Measurements from ENCODE around the gene DOK6.

DNA sequence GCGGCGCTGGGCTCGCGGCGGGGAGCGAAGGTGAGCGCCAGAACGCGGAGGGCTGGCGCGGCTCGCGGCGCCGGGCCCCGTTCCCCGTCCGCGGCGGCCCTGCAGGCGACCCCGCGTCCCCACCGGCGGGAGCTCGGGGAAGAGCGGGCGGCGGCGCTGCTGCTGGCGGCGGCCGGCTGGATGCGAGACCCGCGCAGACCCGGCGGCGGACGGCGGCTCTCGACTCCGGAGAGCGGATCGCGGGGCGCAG, 213 bp downstream of the DOK6 start:
- TF ChIP-seq, protein P1, sequence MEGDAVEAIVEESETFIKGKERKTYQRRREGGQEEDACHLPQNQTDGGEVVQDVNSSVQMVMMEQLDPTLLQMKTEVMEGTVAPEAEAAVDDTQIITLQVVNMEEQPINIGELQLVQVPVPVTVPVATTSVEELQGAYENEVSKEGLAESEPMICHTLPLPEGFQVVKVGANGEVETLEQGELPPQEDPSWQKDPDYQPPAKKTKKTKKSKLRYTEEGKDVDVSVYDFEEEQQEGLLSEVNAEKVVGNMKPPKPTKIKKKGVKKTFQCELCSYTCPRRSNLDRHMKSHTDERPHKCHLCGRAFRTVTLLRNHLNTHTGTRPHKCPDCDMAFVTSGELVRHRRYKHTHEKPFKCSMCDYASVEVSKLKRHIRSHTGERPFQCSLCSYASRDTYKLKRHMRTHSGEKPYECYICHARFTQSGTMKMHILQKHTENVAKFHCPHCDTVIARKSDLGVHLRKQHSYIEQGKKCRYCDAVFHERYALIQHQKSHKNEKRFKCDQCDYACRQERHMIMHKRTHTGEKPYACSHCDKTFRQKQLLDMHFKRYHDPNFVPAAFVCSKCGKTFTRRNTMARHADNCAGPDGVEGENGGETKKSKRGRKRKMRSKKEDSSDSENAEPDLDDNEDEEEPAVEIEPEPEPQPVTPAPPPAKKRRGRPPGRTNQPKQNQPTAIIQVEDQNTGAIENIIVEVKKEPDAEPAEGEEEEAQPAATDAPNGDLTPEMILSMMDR (IDR thresholded peaks at IDR 0.05), result no peak
- TF ChIP-seq POLR2A (IDR thresholded peaks at IDR 0.05), result no peak
